ENCODE measurements around the gene ATPAF2. TPM values are rescaled to one million over a fixed set of nuclear protein-coding genes. Genes with fewer than 3 reads are reported as not detected.

ATPAF2 gene
- total and polyA plus RNA-seq, 2 experiments from 2014 or later: 17.9 to 33.9 TPM

DNA sequence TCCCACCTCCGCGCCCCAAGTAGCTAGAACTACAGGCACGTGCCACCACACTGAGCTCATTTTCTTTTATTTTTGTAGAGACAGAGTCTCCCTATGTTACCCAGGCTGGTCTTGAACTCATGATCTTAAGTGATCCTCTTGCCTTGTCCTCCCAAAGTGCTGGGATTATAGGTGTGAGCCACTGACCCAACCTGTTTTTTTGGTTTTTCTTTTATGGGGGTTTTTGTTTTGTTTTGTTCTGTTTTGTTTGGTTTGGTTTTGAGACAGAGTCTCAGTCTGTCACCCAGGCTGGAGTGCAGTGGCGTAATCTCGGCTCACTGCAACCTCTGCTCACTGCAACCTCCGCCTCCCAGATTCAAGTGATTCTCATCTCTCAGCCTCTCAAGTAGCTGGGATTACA is 16.6 kb upstream of the ATPAF2 start:
- DNase-seq (ENCODE audit: low spot score): no peak
- H3K27ac ChIP-seq: no peak overlapping the region
- no peaks in the 10 kb centered on the region for H3K27me3 ChIP-seq
- no peaks in the 10 kb centered on the region for H3K9me3 ChIP-seq (ENCODE audit: low read depth)
- TF ChIP-seq EZH2phosphoT487 (IDR thresholded peaks at IDR 0.05; ENCODE audit: low read depth, severe bottlenecking, unreplicated experiment) (no peak), EZH2 (IDR thresholded peaks at IDR 0.05; ENCODE audit: borderline replicate concordance) (no peak)
- TF ChIP-seq, protein P1, sequence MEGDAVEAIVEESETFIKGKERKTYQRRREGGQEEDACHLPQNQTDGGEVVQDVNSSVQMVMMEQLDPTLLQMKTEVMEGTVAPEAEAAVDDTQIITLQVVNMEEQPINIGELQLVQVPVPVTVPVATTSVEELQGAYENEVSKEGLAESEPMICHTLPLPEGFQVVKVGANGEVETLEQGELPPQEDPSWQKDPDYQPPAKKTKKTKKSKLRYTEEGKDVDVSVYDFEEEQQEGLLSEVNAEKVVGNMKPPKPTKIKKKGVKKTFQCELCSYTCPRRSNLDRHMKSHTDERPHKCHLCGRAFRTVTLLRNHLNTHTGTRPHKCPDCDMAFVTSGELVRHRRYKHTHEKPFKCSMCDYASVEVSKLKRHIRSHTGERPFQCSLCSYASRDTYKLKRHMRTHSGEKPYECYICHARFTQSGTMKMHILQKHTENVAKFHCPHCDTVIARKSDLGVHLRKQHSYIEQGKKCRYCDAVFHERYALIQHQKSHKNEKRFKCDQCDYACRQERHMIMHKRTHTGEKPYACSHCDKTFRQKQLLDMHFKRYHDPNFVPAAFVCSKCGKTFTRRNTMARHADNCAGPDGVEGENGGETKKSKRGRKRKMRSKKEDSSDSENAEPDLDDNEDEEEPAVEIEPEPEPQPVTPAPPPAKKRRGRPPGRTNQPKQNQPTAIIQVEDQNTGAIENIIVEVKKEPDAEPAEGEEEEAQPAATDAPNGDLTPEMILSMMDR (IDR thresholded peaks at IDR 0.05; ENCODE audit: poor library complexity): no peak
- no peak overlapping the region for H3K4me2 ChIP-seq
- H4K20me1 ChIP-seq (ENCODE audit: insufficient read depth, poor library complexity, severe bottlenecking): no peaks in the 10 kb centered on the region
- no peak overlapping the region for H3K4me3 ChIP-seq
- H3K4me1 ChIP-seq (ENCODE audit: insufficient read depth): no peaks in the 10 kb centered on the region
- WGBS (ENCODE audit: low lambda C conversion rate, missing lambda C conversion rate): 98% methylated on average over 6 of the region's 6 CpGs
- no peaks in the 10 kb centered on the region for H3K79me2 ChIP-seq
- no peaks in the 10 kb centered on the region for H3K36me3 ChIP-seq (replicated peaks; ENCODE audit: insufficient read depth, low read depth)
- H2AFZ ChIP-seq: no peak overlapping the region
- H3K9me2 ChIP-seq (replicated peaks; ENCODE audit: insufficient read depth): no peaks in the 10 kb centered on the region

- Histone ChIP-seq H3K36me3 (replicated peaks; ENCODE audit: insufficient read depth, low read depth) (no peaks in the 10 kb centered on the region), H3K4me3 (no peak overlapping the region), H3K79me2 (peaks cover 26% of the 10 kb centered on the region), H3K4me1 (ENCODE audit: insufficient read depth) (peaks cover 2% of the 10 kb centered on the region), H4K20me1 (ENCODE audit: insufficient read depth, poor library complexity, severe bottlenecking) (no peaks in the 10 kb centered on the region), H3K9me3 (ENCODE audit: low read depth) (no peaks in the 10 kb centered on the region), H3K4me2 (no peak overlapping the region), H3K27me3 (no peaks in the 10 kb centered on the region), H3K9me2 (replicated peaks; ENCODE audit: insufficient read depth) (no peaks in the 10 kb centered on the region), H2AFZ (no peak overlapping the region), H3K27ac (no peak overlapping the region)
- TF ChIP-seq, protein P1 (IDR thresholded peaks at IDR 0.05; ENCODE audit: poor library complexity): no peak
- TF ChIP-seq EZH2 (IDR thresholded peaks at IDR 0.05; ENCODE audit: borderline replicate concordance): no peak
- no peak for TF ChIP-seq EZH2phosphoT487 (IDR thresholded peaks at IDR 0.05; ENCODE audit: low read depth, severe bottlenecking, unreplicated experiment)
- WGBS (ENCODE audit: low lambda C conversion rate, missing lambda C conversion rate): 98% methylated on average over 3 of the region's 3 CpGs
- DNase-seq (ENCODE audit: low spot score): no peak
Observed at GRCh38 chr17:18045691-18046350, 6.9 kb upstream of the ATPAF2 start.

DNA sequence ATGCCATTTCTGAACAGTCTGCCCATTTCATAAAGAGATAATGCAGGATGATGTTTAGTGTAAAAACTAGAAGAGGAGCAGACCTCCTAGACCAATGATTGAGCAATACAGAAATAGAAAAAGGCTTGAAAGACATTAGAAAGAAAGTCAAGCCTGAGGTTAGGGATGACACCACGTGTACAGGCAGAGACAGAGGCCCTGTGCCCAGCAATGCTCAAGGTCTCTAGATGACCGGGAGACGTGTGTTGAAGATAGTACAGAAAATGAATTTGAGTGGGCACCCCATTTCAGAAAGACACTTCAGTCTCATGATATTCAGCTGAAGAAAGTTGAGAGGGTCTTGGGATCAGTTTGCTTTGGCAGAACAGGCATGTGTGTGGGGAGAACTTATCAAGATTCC is 5.6 kb upstream of the ATPAF2 start:
- no peaks in the 10 kb centered on the region for H3K36me3 ChIP-seq (replicated peaks; ENCODE audit: insufficient read depth, low read depth)
- H3K4me3 ChIP-seq: no peak overlapping the region
- no peaks in the 10 kb centered on the region for H4K20me1 ChIP-seq (ENCODE audit: insufficient read depth, poor library complexity, severe bottlenecking)
- H3K4me2 ChIP-seq: no peak overlapping the region
- no peak overlapping the region for H3K27ac ChIP-seq
- TF ChIP-seq, protein P1 (IDR thresholded peaks at IDR 0.05; ENCODE audit: poor library complexity): no peak
- TF ChIP-seq EZH2phosphoT487 (IDR thresholded peaks at IDR 0.05; ENCODE audit: low read depth, severe bottlenecking, unreplicated experiment) (no peak), EZH2 (IDR thresholded peaks at IDR 0.05; ENCODE audit: borderline replicate concordance) (no peak)
- H3K9me3 ChIP-seq (ENCODE audit: low read depth): no peaks in the 10 kb centered on the region
- no peak for DNase-seq (ENCODE audit: low spot score)
- H3K4me1 ChIP-seq (ENCODE audit: insufficient read depth): peaks cover 9% of the 10 kb centered on the region
- no peak overlapping the region for H2AFZ ChIP-seq
- H3K9me2 ChIP-seq (replicated peaks; ENCODE audit: insufficient read depth): no peaks in the 10 kb centered on the region
- H3K79me2 ChIP-seq: peaks cover 37% of the 10 kb centered on the region
- no peaks in the 10 kb centered on the region for H3K27me3 ChIP-seq
- WGBS (ENCODE audit: low lambda C conversion rate, missing lambda C conversion rate): 91% methylated on average over 3 of the region's 3 CpGs
